D341Med (cell line): ENCODE results near the gene CNTRL.
"Not testable (repeated sequence)": the region's sequence is repeated elsewhere in the genome, so short reads cannot be mapped to it uniquely, and the experiment has no call there.

Experiments used
- DNase-seq: peaks from one replicate; pipeline ENCODE4 v3.0.0; 2012; ENCODE audit warnings: low spot score

The CNTRL gene

GRCh38 chr9:121133104-121133816, 58.5 kb downstream of the CNTRL start:
- DNase-seq = no peak

GRCh38 chr9:121135642-121136041, 60.9 kb downstream of the CNTRL start:
- DNase-seq = no peak

GRCh38 chr9:121138561-121138960, 63.8 kb downstream of the CNTRL start:
- DNase-seq = no peak

GRCh38 chr9:121138973-121139372, 64.2 kb downstream of the CNTRL start:
- DNase-seq = no peak

- DNase-seq = no peak
These were observed 65.4 kb downstream of the CNTRL start for GRCh38 chr9:121140162-121140561.

GRCh38 chr9:121141306-121141705, 66.6 kb downstream of the CNTRL start:
- DNase-seq = no peak

- DNase-seq = no peak
These were observed 67.0 kb downstream of the CNTRL start for GRCh38 chr9:121141706-121142105.

GRCh38 chr9:121143771-121144170, 69.0 kb downstream of the CNTRL start:
- no peak for DNase-seq

GRCh38 chr9:121144482-121144881, 69.7 kb downstream of the CNTRL start:
- no peak for DNase-seq

GRCh38 chr9:121150188-121150587, 75.4 kb downstream of the CNTRL start:
- no peak for DNase-seq

- DNase-seq = no peak
These were observed 78.9 kb downstream of the CNTRL start for GRCh38 chr9:121153642-121154041.

GRCh38 chr9:121154782-121155181, 80.0 kb downstream of the CNTRL start:
- no peak for DNase-seq

GRCh38 chr9:121156263-121156731, 81.5 kb downstream of the CNTRL start:
- DNase-seq = no peak

GRCh38 chr9:121157939-121158338, 83.2 kb downstream of the CNTRL start:
- no peak for DNase-seq

- no peak for DNase-seq
These were observed 85.3 kb downstream of the CNTRL start for GRCh38 chr9:121160025-121160424.

GRCh38 chr9:121168052-121168451, 93.3 kb downstream of the CNTRL start:
- DNase-seq = no peak

GRCh38 chr9:121169094-121169601, 94.4 kb downstream of the CNTRL start:
- DNase-seq = peak; percentile 47

- no peak for DNase-seq
These were observed 96.5 kb downstream of the CNTRL start for GRCh38 chr9:121171236-121171635.

- DNase-seq = no peak
These were observed 98.2 kb downstream of the CNTRL start for GRCh38 chr9:121172726-121173487.

- DNase-seq = no peak
These were observed 98.7 kb downstream of the CNTRL start for GRCh38 chr9:121173501-121173900.

GRCh38 chr9:121178676-121179372, 104.1 kb downstream of the CNTRL start:
- DNase-seq = no peak

GRCh38 chr9:121179373-121179721, 104.6 kb downstream of the CNTRL start:
- DNase-seq = not testable (repeated sequence)
